Suprapubic skin (tissue), 3 donors: ENCODE data around the gene RELCH.

Source experiments
- CTCF ChIP-seq, 2 donors: fragments of 200-600 bp in 1 of 2; fragments of 450-650 bp in 1 of 2; sonication (generic) in 1 of 2; IDR thresholded peaks; one replicate each; pipeline ENCODE4 v1.5.1; 2016 to 2019; ENCODE audit warnings: antibody characterized with exemption in 2 of 2, mild to moderate bottlenecking in 1 of 2, moderate library complexity in 1 of 2
- POLR2A ChIP-seq, 2 donors: fragments of 450-650 bp; IDR thresholded peaks; one replicate each; pipeline ENCODE4 v1.6.1; 2017; ENCODE audit warnings: antibody characterized with exemption in 2 of 2, mild to moderate bottlenecking in 2 of 2, moderate library complexity in 2 of 2

- TF ChIP-seq POLR2A (IDR thresholded peaks at IDR 0.05) = no peak
- no peak for TF ChIP-seq CTCF (IDR thresholded peaks at IDR 0.05)
Observed at GRCh38 chr18:62334120-62334519, 147.1 kb downstream of the RELCH start.
